ENCODE measurements around the gene SREK1IP1. TPM values are rescaled to one million over a fixed set of nuclear protein-coding genes. Genes with fewer than 3 reads are reported as not detected.

Gene SREK1IP1
- total RNA-seq, 1 experiment from 2014 or later, result 31.7 TPM

GRCh38 chr5:64788156-64788555 lies 19.7 kb upstream of the SREK1IP1 start:
- CTCF ChIA-PET, result no interaction called here
- no peaks in the 10 kb centered on the region for H3K27me3 ChIP-seq (replicated peaks; ENCODE audit: insufficient read depth, low read depth, low read length, poor library complexity)
- H3K36me3 ChIP-seq (ENCODE audit: insufficient read depth, low read length, poor library complexity, severe bottlenecking), result no peaks in the 10 kb centered on the region
- H3K27ac ChIP-seq (ENCODE audit: low read depth, low read length, poor library complexity, severe bottlenecking), result no peak overlapping the region
- no peaks in the 10 kb centered on the region for H3K9me3 ChIP-seq (ENCODE audit: low read depth, low read length, poor library complexity, severe bottlenecking)
- no peak for DNase-seq (ENCODE audit: low spot score)
- intact Hi-C loops (cut with micrococcal nuclease; ENCODE audit: unreplicated experiment), result loop anchor here (10.0 kb wide), 1 partner anchor 643 kb away; no protein-coding TSS in a partner anchor
- POLR2A ChIA-PET (ENCODE audit: low non-redundant PET), result no interaction called here
- no TSS peak for BruUV-seq (replicated peaks)
- no peaks in the 10 kb centered on the region for H3K4me1 ChIP-seq (ENCODE audit: insufficient read depth, low read length, poor library complexity, severe bottlenecking)
- TF ChIP-seq CTCF (conservative IDR thresholded peaks at IDR 0.05; ENCODE audit: low read depth, low read length) (no peak), EZH2 (IDR thresholded peaks at IDR 0.05; ENCODE audit: borderline replicate concordance, low read depth, low read length, poor library complexity, severe bottlenecking) (no peak)
- H3K4me3 ChIP-seq (ENCODE audit: low read depth, low read length, poor library complexity, severe bottlenecking), result no peak overlapping the region

- CTCF ChIA-PET, result no interaction called here
- H3K27me3 ChIP-seq (replicated peaks; ENCODE audit: insufficient read depth, low read depth, low read length, poor library complexity), result no peaks in the 10 kb centered on the region
- no TSS peak for BruUV-seq (replicated peaks)
- POLR2A ChIA-PET (ENCODE audit: low non-redundant PET), result no interaction called here
- no peaks in the 10 kb centered on the region for H3K9me3 ChIP-seq (ENCODE audit: low read depth, low read length, poor library complexity, severe bottlenecking)
- DNase-seq (ENCODE audit: low spot score), result no peak
- intact Hi-C loops (cut with micrococcal nuclease; ENCODE audit: unreplicated experiment), result loop anchor here (10.0 kb wide), 1 partner anchor 642 kb away; no protein-coding TSS in a partner anchor
- no peaks in the 10 kb centered on the region for H3K36me3 ChIP-seq (ENCODE audit: insufficient read depth, low read length, poor library complexity, severe bottlenecking)
- H3K4me3 ChIP-seq (ENCODE audit: low read depth, low read length, poor library complexity, severe bottlenecking), result no peak overlapping the region
- no peaks in the 10 kb centered on the region for H3K4me1 ChIP-seq (ENCODE audit: insufficient read depth, low read length, poor library complexity, severe bottlenecking)
- TF ChIP-seq EZH2 (IDR thresholded peaks at IDR 0.05; ENCODE audit: borderline replicate concordance, low read depth, low read length, poor library complexity, severe bottlenecking) (no peak), CTCF (conservative IDR thresholded peaks at IDR 0.05; ENCODE audit: low read depth, low read length) (no peak)
- no peak overlapping the region for H3K27ac ChIP-seq (ENCODE audit: low read depth, low read length, poor library complexity, severe bottlenecking)
Measured at GRCh38 chr5:64786372-64786771, 17.9 kb upstream of the SREK1IP1 start.

- Histone ChIP-seq H3K36me3 (ENCODE audit: insufficient read depth, low read length, poor library complexity, severe bottlenecking) (no peaks in the 10 kb centered on the region), H3K27ac (ENCODE audit: low read depth, low read length, poor library complexity, severe bottlenecking) (no peak overlapping the region), H3K9me3 (ENCODE audit: low read depth, low read length, poor library complexity, severe bottlenecking) (no peaks in the 10 kb centered on the region), H3K27me3 (replicated peaks; ENCODE audit: insufficient read depth, low read depth, low read length, poor library complexity) (no peaks in the 10 kb centered on the region), H3K4me1 (ENCODE audit: insufficient read depth, low read length, poor library complexity, severe bottlenecking) (no peaks in the 10 kb centered on the region), H3K4me3 (ENCODE audit: low read depth, low read length, poor library complexity, severe bottlenecking) (no peak overlapping the region)
- TF ChIP-seq EZH2 (IDR thresholded peaks at IDR 0.05; ENCODE audit: borderline replicate concordance, low read depth, low read length, poor library complexity, severe bottlenecking) (no peak), CTCF (conservative IDR thresholded peaks at IDR 0.05; ENCODE audit: low read depth, low read length) (peak; percentile 89)
- ChIA-PET CTCF (no interaction called here), POLR2A (ENCODE audit: low non-redundant PET) (no interaction called here)
- DNase-seq (ENCODE audit: low spot score), result peak; percentile 82
- intact Hi-C loops (cut with micrococcal nuclease; ENCODE audit: unreplicated experiment), result loop anchor here (1.0 to 10.0 kb wide), 4 partner anchors 149 to 640 kb away; partner anchors contain the start of gene RGS7BP
- no TSS peak for BruUV-seq (replicated peaks)
Measured at GRCh38 chr5:64784451-64785025, 16.0 kb upstream of the SREK1IP1 start.
